ENCODE measurements around the gene NQO2. TPM values are rescaled to one million over a fixed set of nuclear protein-coding genes. Genes with fewer than 3 reads are reported as not detected.

NQO2 gene
- polyA plus RNA-seq, 1 of the 3 experiments (the other 2 are of a cell fraction): 19.2 TPM

- POLR2A ChIA-PET: no interaction called here
- H3K9me2 ChIP-seq: no peaks in the 10 kb centered on the region
- CTCF ChIA-PET: interaction anchor here (1.3 to 1.7 kb wide), 4 partner anchors 11 to 118 kb away, joined by 3 to 14 read pairs (median 4); no protein-coding TSS in a partner anchor
- H3K4me3 ChIP-seq (ENCODE audit: low read depth in 2 of 2, low read length in 1 of 2): no peak overlapping the region
- no peak overlapping the region for H3K4me2 ChIP-seq
- peaks cover 92% of the 10 kb centered on the region for H3K79me2 ChIP-seq (ENCODE audit: insufficient read depth)
- no peak for DNase-seq
- peaks cover 26% of the 10 kb centered on the region for H3F3A ChIP-seq (replicated peaks; ENCODE audit: insufficient read depth)
- no peaks in the 10 kb centered on the region for H3K27me3 ChIP-seq (ENCODE audit: insufficient read depth)
- H3K4me1 ChIP-seq (ENCODE audit: control insufficient read depth in 1 of 2, insufficient read depth in 2 of 2, low read depth in 1 of 2, low read length in 1 of 2): peaks cover 0 to 15% of the 10 kb centered on the region in 2 experiments; a peak in 3 of 4 replicates
- H2AFZ ChIP-seq (ENCODE audit: low read depth): no peak overlapping the region
- no peaks in the 10 kb centered on the region for H4K20me1 ChIP-seq (ENCODE audit: insufficient read depth)
- no peak overlapping the region for H3K9ac ChIP-seq
- H3K9me3 ChIP-seq: no peaks in the 10 kb centered on the region
- H3K27ac ChIP-seq (ENCODE audit: low read depth in 2 of 2, low read length in 1 of 2): no peak overlapping the region
- WGBS (ENCODE audit: low lambda C conversion rate): 87% methylated on average over 6 of the region's 8 CpGs
- H3K36me3 ChIP-seq (replicated peaks in 1 of 2; ENCODE audit: control insufficient read depth in 1 of 2, insufficient read depth in 2 of 2, low read length in 1 of 2): peaks cover under 1 to 3% of the 10 kb centered on the region in 2 experiments
- TF ChIP-seq FOXM1 (IDR thresholded peaks at IDR 0.05; ENCODE audit: low read depth): no peak
- TF ChIP-seq RFX5 (IDR thresholded peaks at IDR 0.05; ENCODE audit: low read length): no peak
- TF ChIP-seq ELF1 (IDR thresholded peaks at IDR 0.05): no peak
- TF ChIP-seq RAD21 (IDR thresholded peaks at IDR 0.05; ENCODE audit: low read length): no peak
- no peak for TF ChIP-seq MAX (IDR thresholded peaks at IDR 0.05; ENCODE audit: low read depth)
- no peak for TF ChIP-seq PBX3 (IDR thresholded peaks at IDR 0.05)
- TF ChIP-seq RCOR1 (IDR thresholded peaks at IDR 0.05; ENCODE audit: low read length): no peak
- TF ChIP-seq, protein P1, sequence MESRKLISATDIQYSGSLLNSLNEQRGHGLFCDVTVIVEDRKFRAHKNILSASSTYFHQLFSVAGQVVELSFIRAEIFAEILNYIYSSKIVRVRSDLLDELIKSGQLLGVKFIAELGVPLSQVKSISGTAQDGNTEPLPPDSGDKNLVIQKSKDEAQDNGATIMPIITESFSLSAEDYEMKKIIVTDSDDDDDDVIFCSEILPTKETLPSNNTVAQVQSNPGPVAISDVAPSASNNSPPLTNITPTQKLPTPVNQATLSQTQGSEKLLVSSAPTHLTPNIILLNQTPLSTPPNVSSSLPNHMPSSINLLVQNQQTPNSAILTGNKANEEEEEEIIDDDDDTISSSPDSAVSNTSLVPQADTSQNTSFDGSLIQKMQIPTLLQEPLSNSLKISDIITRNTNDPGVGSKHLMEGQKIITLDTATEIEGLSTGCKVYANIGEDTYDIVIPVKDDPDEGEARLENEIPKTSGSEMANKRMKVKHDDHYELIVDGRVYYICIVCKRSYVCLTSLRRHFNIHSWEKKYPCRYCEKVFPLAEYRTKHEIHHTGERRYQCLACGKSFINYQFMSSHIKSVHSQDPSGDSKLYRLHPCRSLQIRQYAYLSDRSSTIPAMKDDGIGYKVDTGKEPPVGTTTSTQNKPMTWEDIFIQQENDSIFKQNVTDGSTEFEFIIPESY (IDR thresholded peaks at IDR 0.05; ENCODE audit: borderline replicate concordance, low read depth): no peak
- no peak for TF ChIP-seq JUND (IDR thresholded peaks at IDR 0.05)
- no peak for TF ChIP-seq FOSL2 (IDR thresholded peaks at IDR 0.05; ENCODE audit: borderline replicate concordance, low read depth)
- no peak for TF ChIP-seq MXI1 (IDR thresholded peaks at IDR 0.05; ENCODE audit: low read depth, low read length)
- TF ChIP-seq NRF1 (IDR thresholded peaks at IDR 0.05; ENCODE audit: low read depth, low read length): no peak
- TF ChIP-seq MEF2A (IDR thresholded peaks at IDR 0.05; ENCODE audit: borderline replicate concordance, low read depth): no peak
- TF ChIP-seq YY1 (IDR thresholded peaks at IDR 0.05; ENCODE audit: low read depth): no peak
These were observed 35.9 kb upstream of the NQO2 start for GRCh38 chr6:2963756-2964155.

DNA sequence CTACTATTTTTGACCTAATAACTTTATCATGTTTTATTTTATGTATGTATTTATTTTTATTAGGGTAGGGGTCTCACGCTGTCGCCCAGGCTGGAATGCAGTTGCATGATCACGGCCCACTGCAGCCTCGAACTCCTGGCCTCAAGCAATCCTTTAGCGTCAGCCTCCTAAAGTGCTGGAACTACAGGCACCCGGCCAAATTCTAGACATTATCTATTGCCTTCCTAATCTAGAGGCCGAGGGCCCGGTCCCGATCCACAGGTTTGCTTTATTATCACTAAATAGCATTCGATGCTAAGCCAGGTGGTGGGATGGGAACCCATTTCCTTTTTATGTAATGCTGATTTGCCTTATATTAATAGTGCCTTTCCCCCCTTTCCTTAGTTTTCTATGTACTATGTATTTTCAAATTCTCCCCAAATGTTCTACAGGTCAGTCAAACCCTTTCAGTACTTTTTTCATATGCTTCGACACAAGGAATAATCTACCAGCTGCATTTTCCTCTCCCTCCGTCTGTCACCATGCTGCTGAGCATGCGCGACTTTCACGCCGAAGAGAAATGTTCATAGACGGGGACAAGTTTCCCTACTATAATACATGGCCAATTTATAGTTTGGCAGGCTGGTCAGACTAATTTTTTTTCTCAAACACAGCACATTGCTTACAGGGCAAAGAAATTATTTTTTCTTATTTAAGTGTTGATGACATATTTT lies 34.7 kb upstream of the NQO2 start:
- CTCF ChIA-PET: interaction anchor here (1.6 to 3.2 kb wide), 2 partner anchors 12 to 24 kb away, joined by 9 to 22 read pairs; no protein-coding TSS in a partner anchor
- Histone ChIP-seq H3F3A (replicated peaks; ENCODE audit: insufficient read depth) (peaks cover 36% of the 10 kb centered on the region), H3K9me3 (no peaks in the 10 kb centered on the region), H3K36me3 (replicated peaks in 1 of 2; ENCODE audit: control insufficient read depth in 1 of 2, insufficient read depth in 2 of 2, low read length in 1 of 2) (peaks cover 0 to 3% of the 10 kb centered on the region in 2 experiments), H3K27ac (ENCODE audit: low read depth in 2 of 2, low read length in 1 of 2) (no peak overlapping the region), H3K9me2 (no peaks in the 10 kb centered on the region), H3K4me2 (no peak overlapping the region), H2AFZ (ENCODE audit: low read depth) (no peak overlapping the region), H3K27me3 (ENCODE audit: insufficient read depth) (no peaks in the 10 kb centered on the region), H3K79me2 (ENCODE audit: insufficient read depth) (peaks cover 86% of the 10 kb centered on the region), H4K20me1 (ENCODE audit: insufficient read depth) (no peaks in the 10 kb centered on the region), H3K9ac (no peak overlapping the region), H3K4me1 (ENCODE audit: control insufficient read depth in 1 of 2, insufficient read depth in 2 of 2, low read depth in 1 of 2, low read length in 1 of 2) (peaks cover under 1 to 14% of the 10 kb centered on the region in 2 experiments; a peak in 3 of 4 replicates), H3K4me3 (ENCODE audit: low read depth in 2 of 2, low read length in 1 of 2) (no peak overlapping the region)
- TF ChIP-seq ELF1 (IDR thresholded peaks at IDR 0.05) (no peak), RAD21 (IDR thresholded peaks at IDR 0.05; ENCODE audit: low read length) (no peak), POLR2AphosphoS5 (IDR thresholded peaks at IDR 0.05; ENCODE audit: low read depth, low read length) (no peak)
- POLR2A ChIA-PET: no interaction called here
- no peak for DNase-seq
- 95% methylated on average over 17 of the region's 17 CpGs for WGBS (ENCODE audit: low lambda C conversion rate)
